Epithelial cell of esophagus (primary cell): ENCODE measurements around the gene CPA4.

Experiments used
- DNase-seq: peaks from one replicate; pipeline ENCODE4 v3.0.0; 2010; ENCODE audit warnings: low read depth
- H3K4me3 ChIP-seq: 2 replicates; pipeline ENCODE4 v1.5.1; 2011; ENCODE audit warnings: mild to moderate bottlenecking, low read length, control low read depth
- CTCF ChIP-seq: IDR thresholded peaks from 2 replicates; pipeline ENCODE4 v1.5.1; 2011; ENCODE audit warnings: low read depth, mild to moderate bottlenecking, low read length, control low read depth, inconsistent platforms; ENCODE audit not compliant: insufficient read depth; ENCODE audit errors: missing control alignments

The CPA4 gene

GRCh38 chr7:130296221-130296951 is 3.4 kb downstream of the CPA4 start:
- no peak for TF ChIP-seq CTCF
- no peak for DNase-seq

GRCh38 chr7:130297628-130298543 is 4.9 kb downstream of the CPA4 start:
- TF ChIP-seq CTCF: no peak
- no peak overlapping the region for H3K4me3 ChIP-seq
- DNase-seq: no peak

More at GRCh38 chr7:130296221-130296951, 3.4 kb downstream of the CPA4 start:
- H3K4me3 ChIP-seq: no peak overlapping the region

- DNase-seq: peak; percentile 62
- TF ChIP-seq CTCF: no peak
- H3K4me3 ChIP-seq: no peak overlapping the region
Measured at GRCh38 chr7:130298544-130299326, 5.8 kb downstream of the CPA4 start.

GRCh38 chr7:130299866-130300265 is 6.9 kb downstream of the CPA4 start:
- TF ChIP-seq CTCF: no peak
- DNase-seq: no peak

GRCh38 chr7:130301501-130302020 is 8.6 kb downstream of the CPA4 start:
- TF ChIP-seq CTCF: no peak
- H3K4me3 ChIP-seq: no peak overlapping the region
- DNase-seq: no peak

More at GRCh38 chr7:130299866-130300265, 6.9 kb downstream of the CPA4 start:
- H3K4me3 ChIP-seq: no peak overlapping the region

GRCh38 chr7:130302649-130303048 is 9.7 kb downstream of the CPA4 start:
- DNase-seq: no peak
- no peak for TF ChIP-seq CTCF
- no peak overlapping the region for H3K4me3 ChIP-seq
